Measurements from ENCODE around the gene TCF4. TPM values are rescaled to one million over a fixed set of nuclear protein-coding genes. Genes with fewer than 3 reads are reported as not detected.

Gene TCF4
- total and polyA plus RNA-seq, 2 of the 13 experiments (the other 11 are each of a cell fraction or from before 2014, with no cell fraction given), result not detected

- intact Hi-C loops (cut with micrococcal nuclease; ENCODE audit: unreplicated experiment) (loop anchor here (5.0 kb wide), 1 partner anchor 1261 kb away; no protein-coding TSS in a partner anchor), in situ Hi-C loops (cut with HindIII; ENCODE audit: extremely low pct_ligation_motif_present, low pct_unique_long_range_greater_than_20kb) (no loop called here)
- no peak overlapping the region for H3K4me2 ChIP-seq (ENCODE audit: low read depth, low read length)
- H2AFZ ChIP-seq (ENCODE audit: low read length), result no peak overlapping the region
- CTCF ChIA-PET (ENCODE audit: low intra/inter-chr PET ratio, low total read pairs), result no interaction called here
- POLR2A ChIA-PET, result no interaction called here
- H3K36me3 ChIP-seq (replicated peaks in 1 of 2; ENCODE audit: control insufficient read depth in 1 of 2, insufficient read depth in 2 of 2, low read length in 2 of 2), result no peaks in the 10 kb centered on the region
- no peak overlapping the region for H3K27ac ChIP-seq (ENCODE audit: extremely low read length, insufficient read depth, low read length)
- no peak overlapping the region for H3K4me3 ChIP-seq (replicated peaks in 1 of 3; ENCODE audit: insufficient read depth in 1 of 3, low read depth in 2 of 3, low read length in 3 of 3)
- DNase-seq (ENCODE audit: low spot score), result no peak
- TF ChIP-seq ZNF660 (CRISPR knock-in tag; IDR thresholded peaks at IDR 0.05; ENCODE audit: borderline replicate concordance, low read depth), result no peak
- no peak for TF ChIP-seq RNF2 (conservative IDR thresholded peaks at IDR 0.05; ENCODE audit: low read depth)
- TF ChIP-seq ZNF101 (CRISPR knock-in tag; IDR thresholded peaks at IDR 0.05; ENCODE audit: borderline replicate concordance, low read depth), result no peak
- TF ChIP-seq NFKB2 (CRISPR knock-in tag; IDR thresholded peaks at IDR 0.05; ENCODE audit: borderline replicate concordance), result no peak
- TF ChIP-seq, protein P1, sequence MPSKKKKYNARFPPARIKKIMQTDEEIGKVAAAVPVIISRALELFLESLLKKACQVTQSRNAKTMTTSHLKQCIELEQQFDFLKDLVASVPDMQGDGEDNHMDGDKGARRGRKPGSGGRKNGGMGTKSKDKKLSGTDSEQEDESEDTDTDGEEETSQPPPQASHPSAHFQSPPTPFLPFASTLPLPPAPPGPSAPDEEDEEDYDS (CRISPR knock-in tag; IDR thresholded peaks at IDR 0.05), result no peak
- TF ChIP-seq ZNF546 (CRISPR knock-in tag; conservative IDR thresholded peaks at IDR 0.05), result no peak
- no peak for TF ChIP-seq IRX3 (CRISPR knock-in tag; IDR thresholded peaks at IDR 0.05; ENCODE audit: borderline replicate concordance, low read depth)
- no peak for TF ChIP-seq ASH2L (IDR thresholded peaks at IDR 0.05; ENCODE audit: insufficient read length, low read depth, low read length)
- TF ChIP-seq HOXA9 (CRISPR knock-in tag; IDR thresholded peaks at IDR 0.05; ENCODE audit: borderline replicate concordance), result no peak
- TF ChIP-seq PTBP1 (IDR thresholded peaks at IDR 0.05; ENCODE audit: low read depth, low read length, poor library complexity, severe bottlenecking), result no peak
- TF ChIP-seq, protein P2, sequence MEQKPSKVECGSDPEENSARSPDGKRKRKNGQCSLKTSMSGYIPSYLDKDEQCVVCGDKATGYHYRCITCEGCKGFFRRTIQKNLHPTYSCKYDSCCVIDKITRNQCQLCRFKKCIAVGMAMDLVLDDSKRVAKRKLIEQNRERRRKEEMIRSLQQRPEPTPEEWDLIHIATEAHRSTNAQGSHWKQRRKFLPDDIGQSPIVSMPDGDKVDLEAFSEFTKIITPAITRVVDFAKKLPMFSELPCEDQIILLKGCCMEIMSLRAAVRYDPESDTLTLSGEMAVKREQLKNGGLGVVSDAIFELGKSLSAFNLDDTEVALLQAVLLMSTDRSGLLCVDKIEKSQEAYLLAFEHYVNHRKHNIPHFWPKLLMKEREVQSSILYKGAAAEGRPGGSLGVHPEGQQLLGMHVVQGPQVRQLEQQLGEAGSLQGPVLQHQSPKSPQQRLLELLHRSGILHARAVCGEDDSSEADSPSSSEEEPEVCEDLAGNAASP (CRISPR knock-in tag; IDR thresholded peaks at IDR 0.05; ENCODE audit: borderline replicate concordance), result no peak
- TF ChIP-seq, protein P3, sequence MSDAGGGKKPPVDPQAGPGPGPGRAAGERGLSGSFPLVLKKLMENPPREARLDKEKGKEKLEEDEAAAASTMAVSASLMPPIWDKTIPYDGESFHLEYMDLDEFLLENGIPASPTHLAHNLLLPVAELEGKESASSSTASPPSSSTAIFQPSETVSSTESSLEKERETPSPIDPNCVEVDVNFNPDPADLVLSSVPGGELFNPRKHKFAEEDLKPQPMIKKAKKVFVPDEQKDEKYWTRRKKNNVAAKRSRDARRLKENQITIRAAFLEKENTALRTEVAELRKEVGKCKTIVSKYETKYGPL (CRISPR knock-in tag; IDR thresholded peaks at IDR 0.05), result no peak
- TF ChIP-seq ZNF343 (CRISPR knock-in tag; IDR thresholded peaks at IDR 0.05), result no peak
- TF ChIP-seq IRF1 (CRISPR knock-in tag; IDR thresholded peaks at IDR 0.05; ENCODE audit: low read depth), result no peak
- no peak overlapping the region for H3K9ac ChIP-seq (ENCODE audit: insufficient read depth, low read depth, low read length)
- no peaks in the 10 kb centered on the region for H3K79me2 ChIP-seq (ENCODE audit: insufficient read depth, low read length)
- no peaks in the 10 kb centered on the region for H4K20me1 ChIP-seq (ENCODE audit: insufficient read depth, low read length)
- ATAC-seq, result no peak
- no peaks in the 10 kb centered on the region for H3K4me1 ChIP-seq (ENCODE audit: insufficient read depth, low read length)
- H3K9me3 ChIP-seq (ENCODE audit: low read length), result no peaks in the 10 kb centered on the region
- WGBS (ENCODE audit: low lambda C conversion rate), result 0% methylated on average over 5 of the region's 5 CpGs
- no peaks in the 10 kb centered on the region for H3K27me3 ChIP-seq (ENCODE audit: control insufficient read depth in 1 of 2, insufficient read depth in 2 of 2, low read length in 2 of 2)
- no TSS peak for BruUV-seq (replicated peaks)
- FAIRE-seq, result no peak
Measured at GRCh38 chr18:55510809-55511208, 77.2 kb downstream of the TCF4 start.

Measured in HepG2 (cell line).